Body of pancreas (tissue), 4 donors: ENCODE measurements around the gene SLC45A3. TPM values are rescaled to one million over a fixed set of nuclear protein-coding genes. Genes with fewer than 3 reads are reported as not detected.

Experiments used
- ATAC-seq: fragments of 150-250 bp; one replicate; pipeline ENCODE4 v1.9.1; 2016
- DNase-seq, 4 donors: peaks; one replicate each; pipeline ENCODE4 v3.0.0-alpha.2; 2019
- H3K27ac ChIP-seq, 4 donors: fragments of 200-600 bp; sonication (generic); 1 replicate in 3 of 4; 2 replicates in 1 of 4; pipeline versions ENCODE4 v1.5.1 to v1.6.1; 2016 to 2019; ENCODE audit warnings: mild to moderate bottlenecking in 1 of 4, mixed read lengths in 1 of 4, moderate library complexity in 1 of 4
- H3K27me3 ChIP-seq, 2 donors: fragments of 200-600 bp; sonication (generic); one replicate each; pipeline ENCODE4 v1.6.0; 2016; ENCODE audit warnings: mild to moderate bottlenecking in 1 of 2
- H3K36me3 ChIP-seq, 2 donors: fragments of 200-600 bp; sonication (generic); replicated peaks in 1 of 2; 2 replicates each; pipeline ENCODE4 v1.5.1; 2016; ENCODE audit warnings: low read depth in 2 of 2; ENCODE audit not compliant: insufficient read depth in 1 of 2
- H3K4me1 ChIP-seq: fragments of 200-600 bp; sonication (generic); one replicate; pipeline ENCODE4 v1.6.0; 2016
- H3K4me3 ChIP-seq, 2 donors: fragments of 200-600 bp; sonication (generic); 1 replicate in 1 of 2; 2 replicates in 1 of 2; pipeline ENCODE4 v1.5.1; 2016 to 2019
- H3K9me3 ChIP-seq, 3 donors: fragments of 200-600 bp; sonication (generic); 1 replicate in 2 of 3; 2 replicates in 1 of 3; pipeline ENCODE4 v1.5.1; 2016
- CTCF ChIP-seq, 7 experiments: fragments of 450-650 bp in 4 of 7; fragments of 200-600 bp in 3 of 7; sonication (generic) in 3 of 7; IDR thresholded peaks; one replicate each; pipeline ENCODE4 v1.5.1; 2016 to 2019; ENCODE audit warnings: antibody characterized with exemption in 7 of 7
- POLR2A ChIP-seq, 3 donors: fragments of 450-650 bp; IDR thresholded peaks; one replicate each; pipeline ENCODE4 v1.6.1; 2016; ENCODE audit warnings: antibody characterized with exemption in 3 of 3, mild to moderate bottlenecking in 2 of 3
- WGBS, 2 donors: methylation state at CpG; one replicate each; pipeline ENCODE4 v1.1.5; 2017; 5-methylcytosine and 5-hydroxymethylcytosine counted together
- intact Hi-C: fragments of 100-400 bp; cut with DNase I; formaldehyde crosslinking; loops from one replicate; pipeline ENCODE4 v1.15.1; 2023
- total RNA-seq, 2 donors: library from RNA; depleted of rRNA; stranded (reverse); fragments of >200 nt; gene quantifications; one replicate each; pipeline ENCODE4 v1.1.0, GENCODE V29; 2016

SLC45A3 gene
- total RNA-seq, 2 donors from 2014 or later: 1.3 to 1.6 TPM

- Histone ChIP-seq H3K27ac (no peak overlapping the region), H3K36me3 (no peaks in the 10 kb centered on the region), H3K27me3 (no peaks in the 10 kb centered on the region), H3K4me1 (peaks cover 13% of the 10 kb centered on the region), H3K4me3 (no peak overlapping the region), H3K9me3 (no peaks in the 10 kb centered on the region)
- 67 to 75% methylated on average over 5 of the region's 5 CpGs for WGBS, 2 donors
- intact Hi-C loops: no loop called here
- DNase-seq (no peak), ATAC-seq (no peak)
- TF ChIP-seq POLR2A (IDR thresholded peaks at IDR 0.05) (no peak), CTCF (IDR thresholded peaks at IDR 0.05) (no peak)
Observed at GRCh38 chr1:205677167-205677566, 3.1 kb downstream of the SLC45A3 start.

- 56 to 77% methylated on average over 3 of the region's 3 CpGs for WGBS, 2 donors
Observed at GRCh38 chr1:205676597-205676996, 3.7 kb downstream of the SLC45A3 start.

GRCh38 chr1:205676002-205676401 lies 4.3 kb downstream of the SLC45A3 start:
- 63 to 80% methylated on average over 3 to 5 of the region's 5 CpGs for WGBS, 2 donors
- intact Hi-C loops: no loop called here

More at GRCh38 chr1:205676597-205676996, 3.7 kb downstream of the SLC45A3 start:
- H3K27ac ChIP-seq: no peak overlapping the region
- H3K27me3 ChIP-seq: no peaks in the 10 kb centered on the region
- peaks cover 13% of the 10 kb centered on the region for H3K4me1 ChIP-seq
- ATAC-seq (no peak), DNase-seq (no peak)
- no peaks in the 10 kb centered on the region for H3K36me3 ChIP-seq
- TF ChIP-seq CTCF (IDR thresholded peaks at IDR 0.05) (no peak), POLR2A (IDR thresholded peaks at IDR 0.05) (no peak)
- no peak overlapping the region for H3K4me3 ChIP-seq
- intact Hi-C loops: no loop called here
- H3K9me3 ChIP-seq: no peaks in the 10 kb centered on the region

GRCh38 chr1:205675247-205675646 lies 5.1 kb downstream of the SLC45A3 start:
- Histone ChIP-seq H3K36me3 (no peaks in the 10 kb centered on the region), H3K27me3 (no peaks in the 10 kb centered on the region), H3K27ac (no peak overlapping the region), H3K4me1 (peaks cover 21% of the 10 kb centered on the region), H3K9me3 (no peaks in the 10 kb centered on the region), H3K4me3 (no peak overlapping the region)
- intact Hi-C loops: no loop called here
- TF ChIP-seq POLR2A (IDR thresholded peaks at IDR 0.05) (no peak), CTCF (IDR thresholded peaks at IDR 0.05) (no peak)
- 94 to 95% methylated on average over 4 of the region's 4 CpGs for WGBS, 2 donors
- DNase-seq: no peak
- no peak for ATAC-seq

More at GRCh38 chr1:205676002-205676401, 4.3 kb downstream of the SLC45A3 start:
- DNase-seq (no peak), ATAC-seq (no peak)
- Histone ChIP-seq H3K36me3 (no peaks in the 10 kb centered on the region), H3K27ac (no peak overlapping the region), H3K9me3 (no peaks in the 10 kb centered on the region), H3K4me1 (peaks cover 17% of the 10 kb centered on the region), H3K4me3 (no peak overlapping the region), H3K27me3 (no peaks in the 10 kb centered on the region)
- no peak for TF ChIP-seq CTCF (IDR thresholded peaks at IDR 0.05)
- TF ChIP-seq POLR2A (IDR thresholded peaks at IDR 0.05): no peak

GRCh38 chr1:205672970-205673369 lies 7.3 kb downstream of the SLC45A3 start:
- 71 to 79% methylated on average over 4 of the region's 4 CpGs for WGBS, 2 donors
- H3K4me3 ChIP-seq: no peak overlapping the region
- TF ChIP-seq CTCF (IDR thresholded peaks at IDR 0.05) (no peak), POLR2A (IDR thresholded peaks at IDR 0.05) (no peak)
- H3K27ac ChIP-seq: no peak overlapping the region
- H3K36me3 ChIP-seq: no peaks in the 10 kb centered on the region
- ATAC-seq (no peak), DNase-seq (no peak)
- peaks cover 12% of the 10 kb centered on the region for H3K4me1 ChIP-seq
- H3K9me3 ChIP-seq: no peaks in the 10 kb centered on the region
- H3K27me3 ChIP-seq: no peaks in the 10 kb centered on the region
- intact Hi-C loops: no loop called here
